ENCODE data around the gene ACTR10. TPM values are rescaled to one million over a fixed set of nuclear protein-coding genes. Genes with fewer than 3 reads are reported as not detected.
A peak's percentile ranks its signal among the peaks of the same experiment; 100 is the strongest.
"Not testable (repeated sequence)": the region's sequence is repeated elsewhere in the genome, so short reads cannot be mapped to it uniquely, and the experiment has no call there.

Gene ACTR10
- total and polyA plus RNA-seq, 7 experiments from 2014 or later, result 40.0 to 90.8 (median 53.2) TPM

GRCh38 chr14:58258156-58258555 lies 58.2 kb downstream of the ACTR10 start:
- H3K27ac Mint-ChIP-seq, result peak overlapping the region in 1 of 9 donors; percentile 71
- Histone ChIP-seq H3K27ac (ENCODE audit: low read depth, low read length) (no peak overlapping the region), H3K4me1 (ENCODE audit: control insufficient read depth in 2 of 2, insufficient read depth in 2 of 2, low read length in 2 of 2) (peaks cover 0 to 2% of the 10 kb centered on the region in 2 donors), H3K36me3 (ENCODE audit: control insufficient read depth in 2 of 3, insufficient read depth in 3 of 3, low read length in 3 of 3) (peaks cover 6 to 76% (median 20%) of the 10 kb centered on the region in 3 experiments), H3K27me3 (ENCODE audit: control insufficient read depth in 2 of 2, insufficient read depth in 2 of 2, low read length in 2 of 2) (no peaks in the 10 kb centered on the region), H3K4me3 (ENCODE audit: low read length) (no peak overlapping the region), H3K9me3 (ENCODE audit: control insufficient read depth in 2 of 3, low read length in 3 of 3) (no peaks in the 10 kb centered on the region)
- no peaks in the 10 kb centered on the region for H3K27me3 Mint-ChIP-seq
- ATAC-seq (no peak), DNase-seq (no peak)
- no peak overlapping the region for H3K4me3 Mint-ChIP-seq
- peaks cover 5 to 23% (median 12%) of the 10 kb centered on the region in 5 donors for H3K36me3 Mint-ChIP-seq
- peaks cover 8 to 23% (median 16%) of the 10 kb centered on the region in 7 donors for H3K4me1 Mint-ChIP-seq
- intact Hi-C loops (cut with micrococcal nuclease), result no loop called here
- H3K9me3 Mint-ChIP-seq, result no peaks in the 10 kb centered on the region
- ChIA-PET POLR2A (interaction anchor here (0.6 to 2.4 kb wide), 5 partner anchors 10 to 40 kb away, joined by 3 to 11 read pairs (median 4); partner anchors contain the start of genes ARID4A and PSMA3), CTCF (no interaction called here)

DNA sequence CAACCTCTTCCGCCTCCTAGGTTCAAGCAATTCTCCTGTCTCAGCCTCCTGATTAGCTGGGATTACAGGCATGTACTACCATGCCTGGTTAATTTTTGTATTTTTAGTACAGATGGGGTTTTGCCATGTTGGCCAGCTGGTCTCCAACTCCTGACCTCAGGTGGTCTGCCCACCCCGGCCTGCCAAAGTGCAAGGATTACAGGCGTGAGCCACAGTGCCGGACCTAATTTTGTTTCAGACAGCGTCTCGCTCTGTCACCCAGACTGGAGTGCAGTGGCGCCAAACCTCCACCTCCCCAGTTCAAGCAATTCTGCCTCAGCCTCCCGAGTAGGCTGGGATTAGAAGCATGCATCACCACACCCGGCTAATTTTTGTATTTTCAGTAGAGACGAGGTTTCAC lies 62.1 kb downstream of the ACTR10 start:
- H3K4me3 Mint-ChIP-seq; H3K27me3 ChIP-seq (ENCODE audit: control insufficient read depth in 2 of 2, insufficient read depth in 2 of 2, low read length in 2 of 2); CTCF ChIA-PET; ATAC-seq; H3K4me1 ChIP-seq (ENCODE audit: control insufficient read depth in 2 of 2, insufficient read depth in 2 of 2, low read length in 2 of 2); H3K9me3 ChIP-seq (ENCODE audit: control insufficient read depth in 2 of 3, low read length in 3 of 3); H3K9me3 Mint-ChIP-seq; POLR2A ChIA-PET; intact Hi-C loops (cut with micrococcal nuclease); DNase-seq; H3K27ac ChIP-seq (ENCODE audit: low read depth, low read length); H3K4me3 ChIP-seq (ENCODE audit: low read length); H3K27me3 Mint-ChIP-seq: not testable (repeated sequence)
- Mint-ChIP-seq H3K4me1 (peaks cover 11 to 32% (median 25%) of the 10 kb centered on the region in 7 donors), H3K36me3 (peaks cover 5 to 34% (median 21%) of the 10 kb centered on the region in 5 donors), H3K27ac (peak overlapping the region in 2 of 9 donors; percentile 41 to 61)
- H3K36me3 ChIP-seq (ENCODE audit: control insufficient read depth in 2 of 3, insufficient read depth in 3 of 3, low read length in 3 of 3), result peaks cover 3 to 81% (median 30%) of the 10 kb centered on the region in 3 experiments

DNA sequence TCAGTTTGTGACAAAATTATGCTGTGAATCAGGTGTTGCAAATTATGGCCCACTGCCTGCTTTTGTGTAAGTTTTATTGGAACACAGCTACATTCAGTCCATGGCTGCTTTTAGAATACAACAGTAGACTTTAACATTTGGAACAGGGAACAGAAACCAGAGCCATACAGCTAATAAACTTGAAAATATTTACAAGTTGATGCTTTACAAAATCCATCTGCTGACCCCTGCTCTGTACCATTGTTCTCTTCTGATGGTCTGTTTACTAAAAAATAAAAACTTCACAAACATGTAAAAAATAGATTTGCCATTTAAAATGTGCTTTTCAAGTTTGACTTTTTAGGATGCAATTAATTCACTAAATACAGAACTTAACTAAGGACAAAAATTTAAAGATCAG lies 65.5 kb downstream of the ACTR10 start:
- CTCF ChIA-PET, result no interaction called here
- H3K4me1 Mint-ChIP-seq, result peaks cover under 1 to 23% (median 19%) of the 10 kb centered on the region in 7 donors
- H3K27ac Mint-ChIP-seq, result peak overlapping the region in 7 of 9 donors; percentile 9 to 79 (median 65)
- no peaks in the 10 kb centered on the region for H3K9me3 Mint-ChIP-seq
- no peaks in the 10 kb centered on the region for H3K27me3 ChIP-seq (ENCODE audit: control insufficient read depth in 2 of 2, insufficient read depth in 2 of 2, low read length in 2 of 2)
- peaks cover 11 to 84% (median 28%) of the 10 kb centered on the region in 3 experiments for H3K36me3 ChIP-seq (ENCODE audit: control insufficient read depth in 2 of 3, insufficient read depth in 3 of 3, low read length in 3 of 3)
- H3K27ac ChIP-seq (ENCODE audit: low read depth, low read length), result no peak overlapping the region
- ATAC-seq (no peak), DNase-seq (no peak)
- intact Hi-C loops (cut with micrococcal nuclease), result loop anchor here in 1 of 2 donors (5.0 kb wide), 1 partner anchor 97 kb away; no protein-coding TSS in a partner anchor
- POLR2A ChIA-PET, result interaction anchor here (3.3 kb wide), 1 partner anchor 33 kb away, joined by 11 read pairs; the partner anchor contains the start of gene ARID4A
- H3K9me3 ChIP-seq (ENCODE audit: control insufficient read depth in 2 of 3, low read length in 3 of 3), result no peaks in the 10 kb centered on the region
- no peak overlapping the region for H3K4me3 Mint-ChIP-seq
- no peak overlapping the region for H3K4me3 ChIP-seq (ENCODE audit: low read length)
- peaks cover 0 to 32% (median 15%) of the 10 kb centered on the region in 5 donors for H3K36me3 Mint-ChIP-seq
- H3K4me1 ChIP-seq (ENCODE audit: control insufficient read depth in 2 of 2, insufficient read depth in 2 of 2, low read length in 2 of 2), result no peaks in the 10 kb centered on the region
- H3K27me3 Mint-ChIP-seq, result no peaks in the 10 kb centered on the region

- ATAC-seq (no peak), DNase-seq (no peak)
- Mint-ChIP-seq H3K27ac (peak overlapping the region in 4 of 9 donors; percentile 7 to 63 (median 35)), H3K4me3 (no peak overlapping the region), H3K9me3 (no peaks in the 10 kb centered on the region), H3K4me1 (peaks cover 17 to 45% (median 31%) of the 10 kb centered on the region in 7 donors), H3K36me3 (peaks cover 0 to 36% (median 26%) of the 10 kb centered on the region in 5 donors), H3K27me3 (no peaks in the 10 kb centered on the region)
- Histone ChIP-seq H3K27me3 (ENCODE audit: control insufficient read depth in 2 of 2, insufficient read depth in 2 of 2, low read length in 2 of 2) (no peaks in the 10 kb centered on the region), H3K4me3 (ENCODE audit: low read length) (no peak overlapping the region), H3K27ac (ENCODE audit: low read depth, low read length) (no peak overlapping the region), H3K36me3 (ENCODE audit: control insufficient read depth in 2 of 3, insufficient read depth in 3 of 3, low read length in 3 of 3) (peaks cover 8 to 76% (median 36%) of the 10 kb centered on the region in 3 experiments), H3K4me1 (ENCODE audit: control insufficient read depth in 2 of 2, insufficient read depth in 2 of 2, low read length in 2 of 2) (peaks cover 16 to 17% of the 10 kb centered on the region in 2 donors), H3K9me3 (ENCODE audit: control insufficient read depth in 2 of 3, low read length in 3 of 3) (no peaks in the 10 kb centered on the region)
- ChIA-PET POLR2A (interaction anchor here (0.6 kb wide), 1 partner anchor 732 kb away, joined by 3 read pairs; no protein-coding TSS in a partner anchor), CTCF (no interaction called here)
- intact Hi-C loops (cut with micrococcal nuclease), result no loop called here
Observed at GRCh38 chr14:58270628-58271027, 70.7 kb downstream of the ACTR10 start.

- H3K36me3 ChIP-seq (ENCODE audit: control insufficient read depth in 2 of 3, insufficient read depth in 3 of 3, low read length in 3 of 3), result peaks cover 8 to 68% (median 36%) of the 10 kb centered on the region in 3 experiments
- intact Hi-C loops (cut with micrococcal nuclease), result loop anchor here in 1 of 2 donors (1.0 kb wide), 2 partner anchors 8 to 9 kb away; no protein-coding TSS in a partner anchor
- DNase-seq, result no peak
- no peaks in the 10 kb centered on the region for H3K9me3 Mint-ChIP-seq
- H3K27ac ChIP-seq (ENCODE audit: low read depth, low read length), result peak overlapping the region; percentile 4
- ATAC-seq, result peak; percentile 31
- no peak overlapping the region for H3K4me3 ChIP-seq (ENCODE audit: low read length)
- H3K4me1 ChIP-seq (ENCODE audit: control insufficient read depth in 2 of 2, insufficient read depth in 2 of 2, low read length in 2 of 2), result peaks cover 25 to 27% of the 10 kb centered on the region in 2 donors
- no peaks in the 10 kb centered on the region for H3K27me3 ChIP-seq (ENCODE audit: control insufficient read depth in 2 of 2, insufficient read depth in 2 of 2, low read length in 2 of 2)
- peaks cover 0 to 33% (median 18%) of the 10 kb centered on the region in 5 donors for H3K36me3 Mint-ChIP-seq
- H3K27ac Mint-ChIP-seq, result peak overlapping the region in 6 of 9 donors; percentile 8 to 75 (median 30)
- ChIA-PET CTCF (no interaction called here), POLR2A (interaction anchor here (0.6 to 3.0 kb wide), 5 partner anchors 10 to 29 kb away, joined by 3 to 11 read pairs (median 3); partner anchors contain the start of genes ARID4A and PSMA3)
- no peaks in the 10 kb centered on the region for H3K27me3 Mint-ChIP-seq
- H3K9me3 ChIP-seq (ENCODE audit: control insufficient read depth in 2 of 3, low read length in 3 of 3), result no peaks in the 10 kb centered on the region
- H3K4me1 Mint-ChIP-seq, result peaks cover 20 to 56% (median 34%) of the 10 kb centered on the region in 7 donors
- no peak overlapping the region for H3K4me3 Mint-ChIP-seq
Observed at GRCh38 chr14:58272588-58273372, 72.8 kb downstream of the ACTR10 start.

DNA sequence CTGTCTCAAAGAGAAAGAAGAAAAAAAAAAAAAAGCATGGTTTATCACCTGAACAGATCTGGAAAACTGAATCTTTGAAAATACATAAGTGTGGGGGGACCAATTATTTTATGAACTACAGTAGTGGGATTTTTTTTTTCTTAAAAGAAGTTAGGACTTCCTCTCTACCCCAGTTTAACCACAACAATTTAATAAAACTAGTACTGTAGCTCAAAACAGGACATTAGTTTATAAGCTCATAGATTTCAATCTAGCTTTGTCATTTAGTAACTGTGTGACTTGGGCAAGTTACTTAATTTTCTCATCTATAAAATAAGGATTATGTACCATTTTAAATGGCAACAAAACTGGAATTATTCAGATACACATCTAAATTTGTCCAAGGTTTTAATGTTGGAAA lies 74.9 kb downstream of the ACTR10 start:
- Histone ChIP-seq H3K4me1 (ENCODE audit: control insufficient read depth in 2 of 2, insufficient read depth in 2 of 2, low read length in 2 of 2) (peaks cover 25 to 27% of the 10 kb centered on the region in 2 donors), H3K9me3 (ENCODE audit: control insufficient read depth in 2 of 3, low read length in 3 of 3) (no peaks in the 10 kb centered on the region), H3K36me3 (ENCODE audit: control insufficient read depth in 2 of 3, insufficient read depth in 3 of 3, low read length in 3 of 3) (peaks cover 0 to 58% (median 28%) of the 10 kb centered on the region in 3 experiments), H3K27me3 (ENCODE audit: control insufficient read depth in 2 of 2, insufficient read depth in 2 of 2, low read length in 2 of 2) (no peaks in the 10 kb centered on the region), H3K27ac (ENCODE audit: low read depth, low read length) (peak overlapping the region; percentile 44), H3K4me3 (ENCODE audit: low read length) (no peak overlapping the region)
- H3K27ac Mint-ChIP-seq, result peak overlapping the region; percentile 24 to 91 (median 68)
- H3K27me3 Mint-ChIP-seq, result no peaks in the 10 kb centered on the region
- peaks cover 4 to 32% (median 22%) of the 10 kb centered on the region in 5 donors for H3K36me3 Mint-ChIP-seq
- peaks cover 29 to 66% (median 48%) of the 10 kb centered on the region in 7 donors for H3K4me1 Mint-ChIP-seq
- peak overlapping the region in 9 of 10 donors; percentile 15 to 70 (median 54) for H3K4me3 Mint-ChIP-seq
- CTCF ChIA-PET, result interaction anchor here (0.6 to 0.7 kb wide), 3 partner anchors 35 to 63 kb away, joined by 3 read pairs; no protein-coding TSS in a partner anchor
- H3K9me3 Mint-ChIP-seq, result no peaks in the 10 kb centered on the region
- intact Hi-C loops (cut with micrococcal nuclease), result loop anchor here in 1 of 2 donors (2.0 kb wide), 2 partner anchors 14 kb away; no protein-coding TSS in a partner anchor
- no peak for DNase-seq
- POLR2A ChIA-PET, result interaction anchor here (2.0 to 3.3 kb wide), 2 partner anchors 23 to 35 kb away, joined by 5 to 17 read pairs; partner anchors contain the start of gene ARID4A
- no peak for ATAC-seq
